Activated T-helper 9 cell treated with anti-CD3 and anti-CD28 coated beads, Interleukin-2, amount 50 U/mL, for 16 hours (primary cell): ENCODE data around the gene SOX10.
"Not testable (repeated sequence)": the region's sequence is repeated elsewhere in the genome, so short reads cannot be mapped to it uniquely, and the experiment has no call there.

Experiments
- DNase-seq: peaks from one replicate; pipeline ENCODE4 v3.0.0-alpha.2; 2020; ENCODE audit warnings: low read depth

SOX10 gene

DNA sequence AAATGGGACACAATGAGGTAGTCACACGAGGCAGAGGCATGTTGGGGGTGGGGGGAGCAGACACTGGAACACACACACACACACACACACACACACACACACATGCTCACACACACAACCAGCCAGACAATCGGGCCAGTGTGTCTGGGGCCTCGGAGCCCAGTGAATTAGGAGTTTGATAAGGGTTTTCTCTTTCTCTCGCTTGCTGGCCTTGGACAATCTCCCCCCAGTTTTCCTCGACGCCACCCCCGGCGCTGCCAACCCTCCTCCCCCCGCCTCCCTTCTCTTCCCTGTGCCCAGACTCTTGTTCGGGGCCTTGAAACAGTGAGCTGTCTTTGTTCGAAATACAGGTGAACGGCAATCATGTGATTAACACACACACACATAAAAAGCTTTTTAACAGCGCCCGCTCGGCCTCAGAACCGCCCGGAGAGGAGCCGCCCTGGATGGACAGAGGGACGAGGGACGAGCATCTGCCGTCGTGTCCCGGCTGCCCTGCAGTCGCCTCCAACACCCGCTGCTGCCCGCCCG is 1.5 kb upstream of the SOX10 start:
- DNase-seq, result no peak

DNA sequence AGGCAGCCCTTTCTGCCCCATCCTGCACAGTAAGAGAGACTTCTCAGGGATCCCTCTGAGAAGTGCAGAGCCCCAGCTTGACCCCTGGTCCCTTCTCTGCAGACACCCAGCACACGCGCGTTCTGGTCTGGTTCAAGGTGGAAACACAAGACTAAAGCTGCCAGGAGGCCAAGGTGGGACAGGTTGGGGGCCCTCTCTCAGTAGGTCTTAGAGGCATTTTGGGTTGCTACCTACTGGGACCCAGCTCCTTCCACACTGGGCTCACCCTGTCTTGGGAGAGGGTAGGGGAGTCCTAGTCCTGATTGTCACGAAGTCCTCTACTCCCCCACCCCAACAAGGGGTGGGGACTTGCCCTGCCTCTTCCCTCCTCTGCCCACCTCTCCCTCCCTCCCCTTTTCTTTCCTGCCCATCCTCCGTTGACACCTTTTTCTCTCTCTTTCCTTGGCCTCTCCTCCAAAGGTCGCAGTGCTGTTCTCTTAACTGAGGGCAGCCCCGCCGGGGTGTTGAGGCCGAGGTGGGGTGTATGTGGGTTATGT is 763 bp upstream of the SOX10 start:
- no peak for DNase-seq

DNA sequence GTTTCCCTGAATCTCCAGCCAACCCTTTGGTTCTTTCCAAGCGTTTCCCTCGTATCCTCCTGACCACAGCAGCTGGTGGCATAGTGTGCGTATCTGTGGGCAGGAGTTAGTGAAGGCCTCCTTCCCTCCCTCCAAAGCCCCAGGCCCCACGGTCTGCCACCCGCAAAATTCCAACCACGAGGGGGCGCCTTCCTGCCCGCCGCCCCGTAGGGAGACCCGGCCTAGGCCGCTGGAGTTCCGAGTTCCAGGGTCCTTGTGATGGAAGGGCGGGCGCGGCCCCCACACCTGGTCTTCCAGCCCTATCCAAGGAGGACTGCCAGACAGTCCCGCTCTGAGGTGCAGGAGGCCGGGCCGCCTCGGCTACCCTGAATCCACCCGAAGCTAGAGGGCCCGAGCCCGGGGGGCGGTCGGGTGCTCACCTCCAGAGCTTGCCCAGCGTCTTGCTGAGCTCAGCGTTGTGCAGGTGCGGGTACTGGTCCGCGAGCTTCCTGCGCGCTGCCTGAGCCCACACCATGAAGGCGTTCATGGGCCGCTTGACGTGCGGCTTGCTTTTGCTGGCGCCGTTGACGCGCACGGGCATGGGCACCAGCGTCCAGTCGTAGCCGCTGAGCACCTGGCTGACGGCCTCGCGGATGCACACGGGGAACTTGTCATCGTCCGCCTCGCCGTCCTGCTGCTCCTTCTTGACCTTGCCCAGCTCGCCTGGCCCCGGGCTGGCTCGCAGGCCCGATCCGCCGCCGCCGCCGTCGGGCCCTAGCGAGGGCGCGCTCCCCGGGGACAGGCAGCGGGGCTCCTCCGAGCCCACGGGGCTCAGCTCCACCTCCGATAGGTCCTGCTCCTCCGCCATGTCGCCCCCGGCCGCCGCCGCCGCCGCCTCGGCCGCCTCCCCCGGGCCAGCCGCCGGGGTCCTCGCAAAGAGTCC is 1.2 kb downstream of the SOX10 start:
- DNase-seq, result no peak

DNA sequence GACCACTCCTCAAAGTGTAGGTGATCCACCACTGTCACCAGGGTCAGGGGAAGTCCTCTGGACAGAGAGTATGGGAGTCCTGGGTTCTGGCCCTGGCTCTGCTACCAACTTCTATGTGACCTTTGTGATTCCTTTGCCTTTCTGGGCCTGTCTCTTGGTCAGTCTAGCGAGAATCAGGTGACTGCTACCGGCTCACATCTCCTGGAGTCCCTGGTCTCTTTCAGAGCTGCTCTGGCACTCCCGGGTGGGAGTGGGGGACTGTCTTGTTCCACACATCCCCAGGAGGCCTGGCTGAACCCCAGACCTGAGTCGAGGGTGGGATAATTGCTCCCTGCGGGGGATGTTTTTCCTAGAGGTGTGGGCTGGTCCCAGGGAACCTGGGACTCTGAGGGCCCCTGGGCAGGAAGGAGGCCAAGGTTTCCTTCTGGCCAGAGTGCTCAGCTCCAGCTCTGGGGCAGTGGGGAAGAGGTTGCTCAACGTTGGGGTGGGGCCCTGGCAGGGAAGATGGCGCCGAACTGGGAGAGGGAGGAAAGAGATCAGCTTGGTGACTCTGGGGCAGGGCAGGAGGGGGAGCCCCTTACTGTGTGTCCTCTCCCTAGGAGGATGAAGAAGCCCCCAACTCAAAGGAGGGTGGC is 2.1 kb downstream of the SOX10 start:
- no peak for DNase-seq

DNA sequence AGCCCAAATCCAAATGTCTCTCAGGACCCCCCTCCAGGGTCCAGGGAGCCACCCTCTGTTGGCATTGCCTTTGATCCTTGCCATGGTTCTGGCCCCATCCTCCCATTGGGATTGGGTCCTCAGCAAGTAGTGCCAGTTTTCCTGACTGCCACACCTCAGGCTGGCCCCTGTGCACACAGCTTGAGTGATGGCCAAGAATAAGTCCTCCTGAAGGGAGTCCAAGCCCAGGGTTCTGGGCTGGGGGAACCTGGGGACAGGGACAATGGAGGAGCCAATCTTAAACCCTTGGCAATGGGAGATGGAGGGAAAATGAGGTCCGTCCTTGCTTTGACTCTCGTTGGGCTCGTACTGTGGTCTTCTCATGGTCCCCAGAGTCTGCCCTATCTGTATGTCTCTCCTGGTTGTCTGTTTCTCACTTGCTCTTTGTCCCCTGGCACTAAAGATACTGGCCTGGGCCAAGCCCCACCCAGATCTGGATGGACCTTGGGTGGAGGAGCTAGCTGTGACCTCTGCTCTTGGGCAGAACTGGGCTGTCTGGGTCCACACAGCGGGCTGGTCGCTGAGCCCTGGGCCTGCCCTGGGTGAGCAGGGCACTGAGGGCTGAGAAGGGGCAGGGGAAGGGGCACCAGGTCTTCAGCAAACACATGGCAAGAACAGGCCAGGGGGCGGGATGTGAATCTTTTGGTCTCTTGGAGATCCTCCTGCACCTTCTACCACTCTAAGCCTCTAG is 2.9 kb downstream of the SOX10 start:
- no peak for DNase-seq

DNA sequence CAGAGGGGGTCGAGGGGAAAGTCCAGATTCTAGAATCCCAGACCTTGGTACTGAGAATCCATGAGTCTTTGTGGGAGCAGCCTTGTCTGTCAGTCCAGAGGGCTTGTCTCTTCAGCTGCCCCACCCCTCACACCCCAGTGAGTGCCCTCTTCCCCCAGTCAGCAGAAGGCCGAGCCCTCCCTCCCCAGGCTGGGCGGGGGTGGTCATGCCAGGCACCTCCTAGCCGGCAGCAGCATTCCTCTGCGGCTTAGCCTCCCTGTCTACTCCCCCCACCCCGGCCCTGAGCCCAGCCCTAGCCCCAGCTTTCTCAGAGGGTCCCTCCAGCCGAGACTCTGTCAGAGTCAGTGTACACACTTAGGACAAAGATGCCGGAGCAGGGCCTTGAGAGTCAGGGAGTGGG is 4.6 kb downstream of the SOX10 start:
- DNase-seq, result no peak

DNA sequence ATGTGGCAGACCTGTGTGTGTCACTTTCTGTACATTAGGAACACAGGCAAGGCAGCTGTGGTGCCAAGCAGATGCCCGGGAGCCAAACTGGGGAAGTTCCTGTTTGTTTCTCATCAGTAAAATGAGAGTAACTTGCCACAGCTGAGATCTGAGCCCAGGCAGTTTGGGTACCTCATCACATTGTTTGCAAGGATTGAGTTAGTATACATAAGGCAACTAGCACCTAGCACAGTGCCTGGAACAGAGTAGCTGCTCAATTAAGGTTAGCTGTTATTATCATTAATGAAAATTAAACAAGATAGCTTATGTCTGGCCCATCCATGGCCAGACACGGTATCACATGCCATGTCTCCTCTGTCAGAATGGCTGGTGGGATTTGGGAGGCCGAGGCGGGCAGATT is 7.8 kb downstream of the SOX10 start:
- no peak for DNase-seq

DNA sequence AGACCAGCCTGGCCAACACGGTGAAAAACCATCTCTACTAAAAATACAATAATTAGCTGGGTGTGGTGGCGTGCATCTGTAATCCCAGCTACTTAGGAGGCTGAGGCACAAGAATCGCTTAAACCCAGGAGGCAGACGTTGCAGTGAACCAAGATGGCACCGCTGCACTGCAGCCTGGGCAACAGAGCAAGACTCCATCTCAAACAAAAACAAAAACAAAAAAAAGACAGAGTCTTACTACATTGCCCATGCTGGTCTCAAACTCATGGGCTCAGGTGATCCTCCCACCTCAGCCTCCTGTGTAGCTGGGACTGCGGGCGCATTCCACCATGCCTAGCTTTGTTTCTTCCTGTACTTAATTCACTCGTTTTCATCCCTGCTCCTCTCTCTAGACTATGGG is 8.3 kb downstream of the SOX10 start:
- DNase-seq, result not testable (repeated sequence)

DNA sequence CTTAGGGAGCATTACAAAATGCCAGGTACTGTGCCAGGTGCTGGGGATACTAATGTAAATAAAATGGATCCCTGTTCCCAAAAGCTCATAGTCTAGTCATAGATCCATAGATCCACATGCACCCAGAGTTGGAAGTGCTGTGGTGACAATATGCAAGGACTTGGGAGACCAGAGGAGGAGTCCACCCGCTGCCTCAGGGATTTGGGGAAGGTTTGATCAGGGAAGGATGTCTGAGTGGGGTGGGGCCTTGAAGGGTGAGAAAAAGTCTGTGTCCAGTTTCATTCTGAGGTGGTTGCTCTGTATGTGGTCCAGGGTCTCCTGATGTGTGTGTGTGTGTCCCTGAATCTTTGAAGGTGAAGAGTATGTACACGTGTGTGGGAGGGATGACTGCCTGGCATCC is 9.2 kb downstream of the SOX10 start:
- no peak for DNase-seq

DNA sequence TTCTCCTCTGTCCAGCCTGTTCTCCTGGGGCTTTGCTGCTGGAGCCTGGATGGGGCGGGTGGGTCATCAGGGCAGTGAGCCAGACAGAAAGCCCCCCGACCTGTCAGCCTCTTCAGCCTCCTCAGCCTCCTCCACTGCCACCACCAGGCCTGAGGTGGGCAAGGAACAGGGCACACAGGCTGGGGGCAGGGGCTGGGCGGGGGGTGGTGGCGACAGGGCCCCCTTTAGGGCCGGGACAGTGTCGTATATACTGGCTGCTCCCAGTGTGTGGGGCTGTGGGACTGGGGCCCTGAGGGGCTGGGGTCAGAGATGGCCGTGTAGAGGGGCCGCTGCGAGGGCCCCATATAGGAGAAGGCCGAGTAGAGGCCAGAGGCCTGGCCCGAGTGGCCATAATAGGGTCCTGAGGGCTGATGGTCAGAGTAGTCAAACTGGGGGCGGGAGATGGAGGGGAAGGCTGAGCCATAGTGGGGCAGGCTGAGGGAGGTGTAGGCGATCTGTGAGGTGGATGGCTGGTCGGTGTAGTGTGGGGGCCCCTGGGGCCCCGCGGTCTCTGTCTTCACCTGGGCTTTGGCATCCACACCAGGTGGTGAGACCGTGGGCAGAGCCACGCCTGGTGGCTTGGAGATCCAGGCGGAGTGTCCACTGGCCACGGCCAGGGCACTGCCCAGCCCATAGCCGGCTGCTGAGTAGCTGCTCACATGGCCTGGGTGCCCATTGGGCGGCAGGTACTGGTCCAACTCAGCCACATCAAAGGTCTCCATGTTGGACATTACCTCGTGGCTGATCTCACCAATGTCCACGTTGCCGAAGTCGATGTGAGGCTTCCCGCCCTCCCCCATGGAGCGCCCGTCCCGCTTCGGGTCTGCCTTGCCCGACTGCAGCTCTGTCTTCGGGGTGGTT is 10.8 kb downstream of the SOX10 start:
- DNase-seq, result no peak

DNA sequence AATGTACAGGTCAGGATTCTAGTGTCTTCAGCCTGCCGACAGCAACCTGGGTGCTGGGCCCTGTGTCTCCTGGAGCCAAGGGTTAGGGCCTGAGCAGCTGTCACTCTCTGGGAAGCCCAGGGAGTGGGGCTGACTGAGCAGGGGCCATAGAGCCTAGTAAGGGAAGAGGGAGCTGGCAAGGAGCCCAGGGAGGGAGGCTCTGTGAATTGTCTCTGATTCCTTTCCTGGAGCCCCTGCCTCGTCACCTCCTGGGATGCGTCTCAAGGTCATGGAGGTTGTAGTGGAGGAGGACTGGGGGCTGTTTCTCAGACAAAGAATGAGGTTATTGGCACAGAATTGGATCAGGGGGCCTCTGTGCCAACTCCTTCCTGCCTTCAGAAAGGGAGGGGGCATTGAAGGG is 11.8 kb downstream of the SOX10 start:
- DNase-seq, result no peak

DNA sequence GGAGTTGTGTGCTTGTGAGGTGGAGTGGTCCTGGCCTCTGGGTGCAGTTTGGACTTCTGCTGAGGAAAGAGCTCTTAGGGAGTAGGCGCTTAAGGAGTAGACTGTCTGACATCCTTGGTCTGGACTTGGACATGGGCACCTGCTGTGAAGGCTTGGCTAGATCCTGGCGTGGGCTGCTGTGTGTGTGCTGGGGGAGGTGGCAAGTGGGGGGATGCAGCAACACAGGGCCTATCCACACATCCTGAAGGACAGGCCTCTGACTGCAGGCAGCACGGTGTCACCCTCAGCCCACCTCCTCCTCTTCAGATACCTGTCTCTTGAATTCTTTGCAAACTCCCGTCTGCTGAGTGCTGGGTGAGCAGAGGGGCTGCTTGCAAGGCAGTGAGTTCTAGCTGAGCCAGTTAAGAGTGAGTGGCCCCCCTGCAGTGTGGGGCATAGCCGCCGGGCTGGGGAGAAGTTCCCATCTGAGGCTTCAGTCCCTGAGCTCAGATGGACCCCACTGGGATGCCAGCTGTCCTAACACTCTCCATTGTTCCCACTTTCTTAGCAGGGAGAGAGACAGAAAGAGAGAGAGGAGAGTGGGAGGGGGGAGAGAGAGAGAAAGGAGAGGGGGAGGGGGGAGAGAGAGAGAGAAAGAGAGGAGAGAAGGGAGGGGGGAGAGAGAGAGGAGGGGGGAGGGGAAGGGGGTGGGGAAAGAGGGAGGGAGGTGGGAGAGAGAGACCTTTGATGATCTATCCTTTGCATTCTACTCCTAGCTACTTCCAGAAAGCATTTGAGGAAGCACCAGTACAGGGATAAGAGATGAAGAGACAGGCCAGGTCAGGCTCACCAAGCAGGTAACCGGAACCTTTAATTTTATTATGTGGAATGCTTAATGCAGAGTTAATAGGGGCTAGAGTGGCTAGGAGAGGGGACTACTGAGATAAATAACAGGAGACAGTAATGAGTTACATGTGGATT is 12.6 kb downstream of the SOX10 start:
- DNase-seq, result no peak

DNA sequence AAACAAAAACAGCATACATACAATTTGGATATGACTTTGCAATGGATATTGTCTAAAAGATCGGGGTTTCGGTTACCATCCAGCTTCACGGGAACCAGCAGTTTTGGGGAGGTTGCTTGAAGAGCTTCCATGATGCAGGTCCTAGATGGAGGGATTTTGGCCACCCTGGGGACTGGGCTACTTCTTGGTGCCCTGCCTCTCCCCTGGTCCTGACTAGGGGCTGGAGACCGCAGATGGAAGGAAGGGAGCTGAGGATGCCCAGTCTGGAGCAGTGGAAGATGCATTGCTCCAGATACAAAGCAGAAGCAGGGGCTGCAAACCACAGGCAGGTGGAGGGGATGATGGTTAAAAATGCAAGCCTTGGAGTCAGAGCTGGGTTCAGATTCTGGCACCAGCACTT is 13.5 kb downstream of the SOX10 start:
- DNase-seq, result no peak

DNA sequence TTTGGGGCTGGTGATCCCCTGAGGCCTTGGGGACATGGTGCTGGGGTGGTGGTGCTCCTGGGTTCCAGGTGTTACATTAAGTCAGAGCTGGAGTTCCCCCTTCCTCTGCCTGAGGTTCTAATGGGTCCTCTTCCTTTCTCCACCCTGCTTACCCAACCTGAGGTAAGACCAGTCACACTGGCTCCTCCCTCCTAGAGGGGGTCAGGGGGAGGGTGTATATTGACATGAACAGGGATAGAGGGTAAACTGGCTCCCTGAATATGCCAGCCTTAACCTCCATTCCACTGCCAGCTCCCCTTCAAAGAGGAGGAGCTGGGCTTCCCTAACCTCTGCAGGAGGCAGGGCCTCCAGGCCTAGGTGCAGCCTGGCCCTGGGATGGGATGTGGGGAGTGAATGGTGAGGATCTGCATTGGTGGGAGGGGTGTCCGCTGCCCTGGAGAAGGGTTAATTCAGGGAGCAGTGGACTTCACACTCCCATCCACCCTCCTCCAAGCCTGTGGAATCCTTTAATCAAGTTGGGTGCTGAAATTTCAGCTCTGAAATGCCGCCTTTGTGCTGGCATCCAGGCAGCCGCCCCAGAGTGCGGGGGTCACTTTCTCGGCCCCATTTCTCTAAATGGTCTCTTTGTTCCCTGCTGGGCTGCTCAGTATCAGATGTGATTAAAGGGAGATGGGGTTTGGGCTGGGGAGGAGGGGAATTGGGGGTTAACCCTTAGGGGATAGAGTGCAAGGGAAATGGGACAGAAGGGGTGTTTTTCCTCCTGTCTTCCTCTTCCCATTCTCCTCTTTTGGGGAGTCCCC is 15.7 kb downstream of the SOX10 start:
- no peak for DNase-seq

DNA sequence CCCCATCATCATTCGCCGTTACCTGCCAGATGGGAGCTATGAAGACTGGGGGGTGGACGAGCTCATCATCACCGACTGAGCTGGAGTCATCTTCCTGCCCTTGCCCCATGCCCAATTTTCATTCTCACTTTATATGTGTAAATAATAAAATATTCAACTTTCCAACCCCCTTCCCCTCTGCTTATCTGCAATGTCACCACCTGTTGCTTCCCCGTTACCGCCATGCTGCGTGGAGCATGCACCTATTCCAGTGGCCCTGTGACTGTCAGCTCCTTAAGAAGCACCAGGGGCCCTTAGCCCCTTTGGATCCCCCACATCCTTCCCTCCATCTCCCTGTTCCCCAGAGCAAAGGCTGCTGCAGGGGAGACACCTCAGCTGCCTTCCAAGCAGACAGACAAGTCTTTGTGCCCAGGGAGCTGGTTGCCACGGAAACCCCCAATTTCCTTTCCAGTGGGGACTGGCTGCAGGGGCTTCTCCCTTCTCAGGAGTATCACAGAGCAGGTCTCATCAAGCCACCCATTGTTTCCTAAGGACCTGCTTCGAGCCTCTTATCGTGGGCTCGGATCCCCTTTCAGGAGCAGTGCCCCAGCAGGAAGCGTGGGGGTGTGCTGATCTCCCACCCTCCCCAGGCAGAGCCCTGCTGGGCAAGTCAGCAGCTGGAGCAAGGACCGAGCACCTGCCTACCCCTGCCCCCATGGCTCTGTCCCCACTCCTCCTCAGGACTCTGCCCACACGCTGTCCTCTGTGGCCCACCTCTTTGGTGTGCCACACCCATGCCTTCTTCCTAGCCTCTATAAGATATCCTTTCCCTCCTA is 16.5 kb downstream of the SOX10 start:
- no peak for DNase-seq

DNA sequence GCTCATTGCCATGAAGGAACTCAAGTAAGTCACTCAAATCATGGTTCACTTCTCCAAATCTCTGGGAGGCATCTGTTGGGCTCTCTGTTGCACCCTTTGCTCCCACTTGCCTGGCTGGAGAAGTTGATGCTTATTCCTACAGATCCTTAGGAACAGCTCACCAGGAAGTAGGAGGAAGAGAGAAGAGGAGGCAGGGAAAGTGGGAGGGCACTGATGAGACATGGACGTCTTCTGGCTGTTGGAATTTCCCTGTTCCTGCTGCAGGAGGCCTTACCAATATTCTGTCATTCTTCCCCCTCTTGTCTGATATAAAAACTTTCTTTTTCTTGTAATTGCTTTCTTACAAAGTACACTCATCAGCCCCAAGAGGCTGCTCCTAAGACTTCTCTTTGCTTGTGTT is 17.2 kb downstream of the SOX10 start:
- DNase-seq, result no peak

DNA sequence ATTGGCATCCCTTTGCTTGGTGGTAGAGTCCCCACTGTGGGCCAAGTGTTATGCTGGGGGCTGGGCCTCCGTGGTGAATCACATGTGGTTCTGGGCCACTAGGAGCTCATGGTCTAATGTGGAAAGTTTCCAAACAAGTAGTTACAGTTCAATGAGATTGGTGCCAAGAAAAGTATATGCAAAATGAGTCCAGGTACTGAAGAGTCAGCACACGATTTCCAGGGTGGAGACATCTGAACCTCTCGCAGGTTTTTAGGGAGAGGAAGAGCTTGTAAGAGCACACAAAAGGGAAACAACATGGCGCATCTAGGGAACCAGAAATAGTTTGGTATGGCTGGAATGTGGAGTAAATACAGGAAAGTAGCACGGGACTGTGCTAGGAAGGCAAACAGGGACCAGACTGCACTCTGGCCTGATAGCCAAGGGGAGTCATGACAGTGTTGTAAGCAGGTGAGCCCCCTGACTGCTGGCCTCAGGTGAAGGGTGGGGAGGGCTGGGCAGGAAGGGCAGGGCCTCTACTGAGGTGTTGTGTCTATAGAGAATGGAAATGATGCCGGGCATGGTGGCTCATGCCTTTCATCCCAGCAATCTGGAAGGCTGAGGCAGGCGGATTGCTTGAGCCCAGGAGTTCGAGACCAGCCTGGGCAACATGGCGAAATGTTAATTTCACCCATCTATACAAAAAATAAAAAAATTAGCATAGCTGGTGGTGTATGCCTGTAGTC is 18.3 kb downstream of the SOX10 start:
- no peak for DNase-seq

DNA sequence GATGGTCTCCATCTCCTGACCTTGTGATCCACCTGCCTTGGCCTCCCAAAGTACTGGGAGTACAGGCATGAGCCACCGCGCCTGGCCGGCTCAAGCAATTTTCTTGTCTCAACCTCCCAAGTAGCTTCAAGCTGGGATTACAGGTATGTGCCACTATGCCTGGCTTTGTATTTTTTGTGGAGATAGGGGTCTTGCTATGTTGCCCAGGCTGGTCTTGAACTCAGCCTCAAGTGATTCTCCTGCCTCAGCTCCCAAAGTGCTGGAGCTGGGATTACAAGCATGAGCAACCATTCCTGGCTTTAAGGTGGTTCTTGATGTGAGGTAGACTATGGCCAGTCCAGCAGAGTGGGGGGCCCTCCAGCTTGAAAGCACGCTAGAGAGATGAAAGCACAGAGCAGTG is 23.3 kb downstream of the SOX10 start:
- no peak for DNase-seq
